ENCODE results near the gene ZNF639.

ZNF639 gene

GRCh38 chr3:179318876-179319275 is 4.0 kb upstream of the ZNF639 start:
- no peak for DNase-seq

GRCh38 chr3:179321668-179322285 is 1.1 kb upstream of the ZNF639 start:
- peak in 1 of 5 donors; percentile 31 for DNase-seq

GRCh38 chr3:179323197-179324110 is 623 bp downstream of the ZNF639 start:
- peak; percentile 26 to 67 (median 48) for DNase-seq

GRCh38 chr3:179324270-179324754 is 1.5 kb downstream of the ZNF639 start:
- peak in 1 of 5 donors; percentile 39 for DNase-seq

- DNase-seq: no peak
Observed at GRCh38 chr3:179330438-179330837, 7.6 kb downstream of the ZNF639 start.

GRCh38 chr3:179332240-179332639 is 9.4 kb downstream of the ZNF639 start:
- DNase-seq: no peak

- DNase-seq: no peak
Observed at GRCh38 chr3:179333084-179333483, 10.3 kb downstream of the ZNF639 start.

GRCh38 chr3:179336345-179336929 is 13.6 kb downstream of the ZNF639 start:
- no peak for DNase-seq

- peak; percentile 77 to 93 (median 84) for DNase-seq
Observed at GRCh38 chr3:179347345-179348194, 24.7 kb downstream of the ZNF639 start, which contains the start of gene MFN1. Gene MFN1 (plus strand): TSS chr3:179347709. CDS start chr3:179348852, 1,143 bp downstream.

GRCh38 chr3:179348325-179349013 is 25.6 kb downstream of the ZNF639 start:
- peak in 1 of 5 donors; percentile 45 for DNase-seq

- DNase-seq: no peak
Observed at GRCh38 chr3:179355996-179356395, 33.2 kb downstream of the ZNF639 start.

- DNase-seq: no peak
Observed at GRCh38 chr3:179363332-179363731, 40.5 kb downstream of the ZNF639 start.

- no peak for DNase-seq
Observed at GRCh38 chr3:179369621-179370020, 46.8 kb downstream of the ZNF639 start.

- no peak for DNase-seq
Observed at GRCh38 chr3:179373938-179374337, 51.1 kb downstream of the ZNF639 start.

GRCh38 chr3:179375091-179375999 is 52.5 kb downstream of the ZNF639 start:
- no peak for DNase-seq

- no peak for DNase-seq
Observed at GRCh38 chr3:179376474-179376873, 53.6 kb downstream of the ZNF639 start.
